ENCODE data around the gene CEP57L1. TPM values are rescaled to one million over a fixed set of nuclear protein-coding genes. Genes with fewer than 3 reads are reported as not detected.

The CEP57L1 gene
- total and polyA plus RNA-seq, 4 donors, result 3.8 to 22.1 (median 10.2) TPM

DNA sequence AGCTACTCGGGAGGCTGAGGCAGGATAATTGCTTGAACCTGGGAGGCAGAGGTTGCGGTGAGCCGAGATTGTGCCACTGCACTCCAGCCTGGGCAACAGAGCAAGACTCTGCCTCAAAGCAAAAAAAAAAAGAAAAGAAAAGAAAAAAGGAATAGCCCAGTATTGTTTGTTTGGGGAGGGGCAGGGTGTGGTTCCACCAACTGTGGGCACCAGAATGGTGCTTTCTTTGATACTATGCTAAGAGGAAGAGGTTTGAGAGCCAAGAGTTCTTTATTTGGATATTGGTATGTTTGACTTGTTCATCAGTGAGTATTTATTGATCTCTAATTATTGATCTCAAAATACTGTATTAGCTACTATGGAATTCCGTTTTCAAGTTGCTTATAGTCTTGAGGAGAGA, 72.3 kb downstream of the CEP57L1 start:
- 95% methylated on average over 4 of the region's 4 CpGs for WGBS
- Histone ChIP-seq H3K27me3 (ENCODE audit: control insufficient read depth in 4 of 4, insufficient read depth in 4 of 4, low read length in 3 of 4) (no peaks in the 10 kb centered on the region), H3K9me3 (ENCODE audit: control insufficient read depth in 4 of 4, low read length in 3 of 4) (no peaks in the 10 kb centered on the region)

More for the DNA sequence above, 72.3 kb downstream of the CEP57L1 start:
- no peak overlapping the region for H3K4me3 ChIP-seq (ENCODE audit: low read depth in 1 of 3, low read length in 3 of 3)
- peaks cover 0 to 3% (median 0%) of the 10 kb centered on the region in 4 donors for H3K36me3 ChIP-seq (ENCODE audit: control insufficient read depth in 4 of 4, insufficient read depth in 3 of 4, low read depth in 1 of 4, low read length in 3 of 4)
- H3K27ac ChIP-seq (ENCODE audit: low read depth in 1 of 2, low read length in 2 of 2), result no peak overlapping the region
- no peak for DNase-seq (ENCODE audit: low spot score)
- H3K9ac ChIP-seq (ENCODE audit: low read depth in 1 of 2, low read length in 2 of 2), result no peak overlapping the region
- no peaks in the 10 kb centered on the region for H3K4me1 ChIP-seq (ENCODE audit: control insufficient read depth in 4 of 4, insufficient read depth in 4 of 4, low read length in 3 of 4)
- TF ChIP-seq, protein P1, sequence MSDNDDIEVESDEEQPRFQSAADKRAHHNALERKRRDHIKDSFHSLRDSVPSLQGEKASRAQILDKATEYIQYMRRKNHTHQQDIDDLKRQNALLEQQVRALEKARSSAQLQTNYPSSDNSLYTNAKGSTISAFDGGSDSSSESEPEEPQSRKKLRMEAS (IDR thresholded peaks at IDR 0.05), result no peak
- TF ChIP-seq FOXA2 (IDR thresholded peaks at IDR 0.05) (no peak), RAD21 (IDR thresholded peaks at IDR 0.05) (no peak), FOXA1 (IDR thresholded peaks at IDR 0.05) (no peak), HNF4G (IDR thresholded peaks at IDR 0.05) (no peak), TAF1 (conservative IDR thresholded peaks at IDR 0.05) (no peak), SP1 (IDR thresholded peaks at IDR 0.05) (no peak), HNF4A (conservative IDR thresholded peaks at IDR 0.05) (no peak), NR2F2 (IDR thresholded peaks at IDR 0.05) (no peak), YY1 (IDR thresholded peaks at IDR 0.05) (no peak), RXRA (IDR thresholded peaks at IDR 0.05) (no peak), JUND (IDR thresholded peaks at IDR 0.05) (no peak), EGR1 (IDR thresholded peaks at IDR 0.05; ENCODE audit: low read depth in 2 of 2) (no peak), GABPA (IDR thresholded peaks at IDR 0.05 in 1 of 2, conservative IDR thresholded peaks at IDR 0.05 in 1 of 2) (no peak)
- TF ChIP-seq, protein P2, sequence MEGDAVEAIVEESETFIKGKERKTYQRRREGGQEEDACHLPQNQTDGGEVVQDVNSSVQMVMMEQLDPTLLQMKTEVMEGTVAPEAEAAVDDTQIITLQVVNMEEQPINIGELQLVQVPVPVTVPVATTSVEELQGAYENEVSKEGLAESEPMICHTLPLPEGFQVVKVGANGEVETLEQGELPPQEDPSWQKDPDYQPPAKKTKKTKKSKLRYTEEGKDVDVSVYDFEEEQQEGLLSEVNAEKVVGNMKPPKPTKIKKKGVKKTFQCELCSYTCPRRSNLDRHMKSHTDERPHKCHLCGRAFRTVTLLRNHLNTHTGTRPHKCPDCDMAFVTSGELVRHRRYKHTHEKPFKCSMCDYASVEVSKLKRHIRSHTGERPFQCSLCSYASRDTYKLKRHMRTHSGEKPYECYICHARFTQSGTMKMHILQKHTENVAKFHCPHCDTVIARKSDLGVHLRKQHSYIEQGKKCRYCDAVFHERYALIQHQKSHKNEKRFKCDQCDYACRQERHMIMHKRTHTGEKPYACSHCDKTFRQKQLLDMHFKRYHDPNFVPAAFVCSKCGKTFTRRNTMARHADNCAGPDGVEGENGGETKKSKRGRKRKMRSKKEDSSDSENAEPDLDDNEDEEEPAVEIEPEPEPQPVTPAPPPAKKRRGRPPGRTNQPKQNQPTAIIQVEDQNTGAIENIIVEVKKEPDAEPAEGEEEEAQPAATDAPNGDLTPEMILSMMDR (IDR thresholded peaks at IDR 0.05; ENCODE audit: low read depth, low read length, missing input control), result no peak
- TF ChIP-seq, protein P3, sequence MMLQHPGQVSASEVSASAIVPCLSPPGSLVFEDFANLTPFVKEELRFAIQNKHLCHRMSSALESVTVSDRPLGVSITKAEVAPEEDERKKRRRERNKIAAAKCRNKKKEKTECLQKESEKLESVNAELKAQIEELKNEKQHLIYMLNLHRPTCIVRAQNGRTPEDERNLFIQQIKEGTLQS (IDR thresholded peaks at IDR 0.05), result no peak
- TF ChIP-seq, protein P4, sequence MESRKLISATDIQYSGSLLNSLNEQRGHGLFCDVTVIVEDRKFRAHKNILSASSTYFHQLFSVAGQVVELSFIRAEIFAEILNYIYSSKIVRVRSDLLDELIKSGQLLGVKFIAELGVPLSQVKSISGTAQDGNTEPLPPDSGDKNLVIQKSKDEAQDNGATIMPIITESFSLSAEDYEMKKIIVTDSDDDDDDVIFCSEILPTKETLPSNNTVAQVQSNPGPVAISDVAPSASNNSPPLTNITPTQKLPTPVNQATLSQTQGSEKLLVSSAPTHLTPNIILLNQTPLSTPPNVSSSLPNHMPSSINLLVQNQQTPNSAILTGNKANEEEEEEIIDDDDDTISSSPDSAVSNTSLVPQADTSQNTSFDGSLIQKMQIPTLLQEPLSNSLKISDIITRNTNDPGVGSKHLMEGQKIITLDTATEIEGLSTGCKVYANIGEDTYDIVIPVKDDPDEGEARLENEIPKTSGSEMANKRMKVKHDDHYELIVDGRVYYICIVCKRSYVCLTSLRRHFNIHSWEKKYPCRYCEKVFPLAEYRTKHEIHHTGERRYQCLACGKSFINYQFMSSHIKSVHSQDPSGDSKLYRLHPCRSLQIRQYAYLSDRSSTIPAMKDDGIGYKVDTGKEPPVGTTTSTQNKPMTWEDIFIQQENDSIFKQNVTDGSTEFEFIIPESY (IDR thresholded peaks at IDR 0.05), result no peak
- TF ChIP-seq, protein P5, sequence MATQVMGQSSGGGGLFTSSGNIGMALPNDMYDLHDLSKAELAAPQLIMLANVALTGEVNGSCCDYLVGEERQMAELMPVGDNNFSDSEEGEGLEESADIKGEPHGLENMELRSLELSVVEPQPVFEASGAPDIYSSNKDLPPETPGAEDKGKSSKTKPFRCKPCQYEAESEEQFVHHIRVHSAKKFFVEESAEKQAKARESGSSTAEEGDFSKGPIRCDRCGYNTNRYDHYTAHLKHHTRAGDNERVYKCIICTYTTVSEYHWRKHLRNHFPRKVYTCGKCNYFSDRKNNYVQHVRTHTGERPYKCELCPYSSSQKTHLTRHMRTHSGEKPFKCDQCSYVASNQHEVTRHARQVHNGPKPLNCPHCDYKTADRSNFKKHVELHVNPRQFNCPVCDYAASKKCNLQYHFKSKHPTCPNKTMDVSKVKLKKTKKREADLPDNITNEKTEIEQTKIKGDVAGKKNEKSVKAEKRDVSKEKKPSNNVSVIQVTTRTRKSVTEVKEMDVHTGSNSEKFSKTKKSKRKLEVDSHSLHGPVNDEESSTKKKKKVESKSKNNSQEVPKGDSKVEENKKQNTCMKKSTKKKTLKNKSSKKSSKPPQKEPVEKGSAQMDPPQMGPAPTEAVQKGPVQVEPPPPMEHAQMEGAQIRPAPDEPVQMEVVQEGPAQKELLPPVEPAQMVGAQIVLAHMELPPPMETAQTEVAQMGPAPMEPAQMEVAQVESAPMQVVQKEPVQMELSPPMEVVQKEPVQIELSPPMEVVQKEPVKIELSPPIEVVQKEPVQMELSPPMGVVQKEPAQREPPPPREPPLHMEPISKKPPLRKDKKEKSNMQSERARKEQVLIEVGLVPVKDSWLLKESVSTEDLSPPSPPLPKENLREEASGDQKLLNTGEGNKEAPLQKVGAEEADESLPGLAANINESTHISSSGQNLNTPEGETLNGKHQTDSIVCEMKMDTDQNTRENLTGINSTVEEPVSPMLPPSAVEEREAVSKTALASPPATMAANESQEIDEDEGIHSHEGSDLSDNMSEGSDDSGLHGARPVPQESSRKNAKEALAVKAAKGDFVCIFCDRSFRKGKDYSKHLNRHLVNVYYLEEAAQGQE (IDR thresholded peaks at IDR 0.05), result no peak

Measured in liver (tissue), 9 donors.